ENCODE data around the gene MBNL2.

The MBNL2 gene

DNA sequence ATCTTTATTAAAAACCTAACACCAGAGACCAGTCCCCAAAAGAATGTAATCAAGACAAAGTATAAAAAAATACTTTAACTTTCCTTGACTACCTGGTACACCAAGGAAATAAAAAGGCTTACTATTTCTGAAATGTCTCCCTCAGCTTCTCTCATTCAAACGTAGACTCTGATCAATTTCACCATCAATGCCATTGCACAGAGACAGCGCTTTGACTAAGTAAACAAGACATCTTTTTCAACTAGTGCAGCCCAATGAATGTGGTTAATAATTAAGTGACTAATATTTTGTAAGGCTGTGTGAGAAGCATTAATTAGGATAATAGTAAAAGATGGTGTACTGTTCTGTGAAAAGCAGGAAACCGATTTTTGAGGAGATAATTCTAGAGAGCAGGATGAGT lies 204.6 kb downstream of the MBNL2 start:
- FAIRE-seq, result no peak
- DNase-seq (ENCODE audit: insufficient read length, low spot score), result no peak
- TF ChIP-seq POLR2A (IDR thresholded peaks at IDR 0.05; ENCODE audit: low read depth, low read length), result no peak

DNA sequence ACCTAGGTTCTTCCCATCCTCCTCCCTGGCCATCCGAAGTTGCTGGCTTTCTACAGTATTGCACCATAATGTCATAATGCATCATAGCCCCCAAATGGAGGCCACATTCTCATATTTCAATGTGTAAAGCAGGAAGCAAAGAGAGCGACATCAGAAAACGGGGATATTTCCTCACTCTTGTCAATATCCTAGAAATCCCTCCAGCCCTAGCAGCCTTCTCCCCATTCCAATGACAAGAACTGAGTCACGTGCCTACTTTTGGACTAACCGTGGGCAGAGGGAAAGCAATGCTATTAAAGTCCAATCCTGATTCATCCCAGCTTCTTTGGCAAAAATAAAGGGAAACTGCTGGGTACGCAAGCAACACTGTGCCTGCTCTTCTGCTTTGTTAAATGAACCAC lies 207.5 kb downstream of the MBNL2 start:
- DNase-seq (ENCODE audit: insufficient read length, low spot score) (no peak), FAIRE-seq (peak; percentile 79)
- no peak for TF ChIP-seq POLR2A (IDR thresholded peaks at IDR 0.05; ENCODE audit: low read depth, low read length)

DNA sequence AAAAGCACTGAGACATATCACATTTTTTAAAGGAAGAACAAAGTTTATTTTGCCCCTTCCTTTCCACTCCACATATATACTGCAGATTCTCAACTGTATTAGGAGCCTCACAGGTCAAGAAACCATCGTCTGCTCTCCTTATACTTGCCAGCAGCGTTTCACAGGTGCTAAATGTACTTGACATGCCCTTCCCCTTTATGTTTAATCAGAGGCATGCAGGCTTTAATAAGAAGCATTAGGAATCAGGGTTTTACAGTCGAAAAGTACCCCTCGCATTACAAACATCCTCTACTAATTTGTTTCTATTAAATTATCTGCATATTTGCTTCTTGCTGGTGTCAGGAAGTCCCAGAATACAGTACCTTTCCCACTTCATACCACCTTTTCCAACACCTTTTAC lies 208.2 kb downstream of the MBNL2 start:
- TF ChIP-seq POLR2A (IDR thresholded peaks at IDR 0.05; ENCODE audit: low read depth, low read length), result no peak
- FAIRE-seq (no peak), DNase-seq (ENCODE audit: insufficient read length, low spot score) (no peak)

DNA sequence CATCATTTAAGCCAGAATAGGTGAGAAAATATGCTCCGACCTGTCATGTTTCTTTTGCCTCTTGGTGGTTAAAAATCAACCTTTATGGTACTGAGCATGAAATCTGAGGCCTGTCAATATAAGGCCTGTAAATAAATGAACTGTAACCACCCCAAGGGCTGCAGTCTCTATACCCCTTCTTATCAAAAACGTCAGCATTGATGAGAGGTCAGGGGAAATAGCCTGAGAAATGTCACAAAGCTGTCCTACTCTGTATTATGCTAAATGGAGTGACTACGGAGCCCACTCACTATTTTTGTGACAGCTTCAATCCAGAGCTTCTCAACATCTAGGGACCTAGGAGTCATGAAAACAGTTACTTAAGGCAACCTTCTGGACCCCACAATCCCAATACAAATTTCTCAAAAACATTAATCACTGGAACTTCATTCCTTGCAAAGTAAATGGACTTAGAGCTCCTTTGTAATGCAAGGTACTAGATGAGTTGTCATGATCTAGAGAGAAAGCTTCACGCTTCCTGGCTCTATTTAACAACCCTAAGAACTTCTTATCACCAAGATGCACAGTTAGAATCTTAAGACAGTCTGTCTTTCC lies 209.1 kb downstream of the MBNL2 start:
- DNase-seq (ENCODE audit: insufficient read length, low spot score) (no peak), FAIRE-seq (peak; percentile 23)
- no peak for TF ChIP-seq POLR2A (IDR thresholded peaks at IDR 0.05; ENCODE audit: low read depth, low read length)

DNA sequence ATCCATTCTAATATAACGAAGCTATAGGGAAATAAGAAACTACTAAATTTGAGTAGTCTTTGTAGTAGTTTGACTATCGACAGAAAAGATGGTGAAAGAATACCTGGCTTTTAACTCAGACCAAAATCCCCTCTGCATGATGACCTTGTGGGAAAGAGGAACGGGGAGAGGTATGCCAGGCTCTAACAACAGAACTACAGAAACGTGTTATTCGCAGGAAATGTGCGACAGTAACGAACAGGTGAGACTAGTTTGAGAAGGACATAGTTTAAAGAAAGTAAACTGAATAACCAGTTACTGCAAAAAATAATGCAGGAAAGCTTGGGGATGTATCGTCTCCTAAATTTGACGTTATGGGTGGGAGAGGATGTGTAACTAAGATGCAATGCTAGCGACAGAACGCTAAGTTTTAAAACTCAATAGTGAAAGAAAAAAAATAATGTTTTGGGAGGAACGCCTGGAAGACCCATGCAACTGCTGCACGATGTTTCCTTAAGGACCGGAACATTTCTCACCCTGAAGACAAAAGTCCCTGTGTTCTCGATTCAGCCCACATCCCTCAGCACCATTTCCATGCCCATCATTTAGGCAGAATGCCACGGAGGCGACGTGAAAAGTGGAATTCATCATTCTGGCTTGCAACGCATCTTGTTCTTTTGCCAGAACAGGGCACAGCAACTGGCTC lies 210.2 kb downstream of the MBNL2 start:
- FAIRE-seq (no peak), DNase-seq (ENCODE audit: insufficient read length, low spot score) (no peak)
- TF ChIP-seq POLR2A (IDR thresholded peaks at IDR 0.05; ENCODE audit: low read depth, low read length), result peak; percentile 78; the same call in 1 of the 2 replicates

DNA sequence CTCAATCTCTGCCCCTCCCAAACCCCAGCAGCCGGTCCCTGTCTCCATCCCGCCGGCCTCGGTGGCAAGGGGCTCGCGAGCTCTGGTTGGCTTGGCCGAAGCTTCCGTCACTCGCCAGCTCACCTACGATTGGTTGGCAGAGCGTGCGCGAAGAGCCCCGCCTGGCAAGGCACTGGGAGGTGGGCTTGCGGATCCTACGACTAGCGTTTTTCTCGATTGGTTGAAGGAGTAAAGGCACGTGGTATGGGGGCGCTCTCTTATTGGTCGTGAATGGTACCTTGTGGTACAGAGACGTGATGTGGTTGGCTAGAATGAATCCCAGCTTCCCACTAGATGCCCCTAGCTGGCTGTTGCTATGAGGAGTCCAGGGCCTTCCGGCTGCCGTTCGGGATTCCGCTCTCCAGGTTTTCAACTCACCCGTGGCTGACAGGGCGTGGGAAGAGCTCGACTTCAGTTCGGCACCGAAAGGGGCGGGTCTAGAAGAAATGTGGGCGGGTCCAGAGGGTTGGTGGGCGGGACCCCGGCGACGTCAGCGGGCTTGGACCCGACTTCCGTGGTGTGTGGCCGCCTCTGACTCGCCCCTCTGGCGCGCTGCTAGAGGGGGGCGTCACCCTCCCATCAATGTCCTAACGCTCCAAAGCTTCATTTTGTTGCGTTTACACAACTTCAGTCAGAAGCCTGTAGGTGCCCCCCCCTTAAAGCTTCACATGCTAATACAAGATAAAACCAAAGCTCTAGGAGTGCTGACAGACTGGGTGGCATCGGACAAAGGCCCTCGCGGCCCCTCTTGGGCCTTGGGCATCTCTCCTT lies 211.0 kb downstream of the MBNL2 start:
- peak; percentile 30; the same call in 1 of the 2 replicates for TF ChIP-seq POLR2A (IDR thresholded peaks at IDR 0.05; ENCODE audit: low read depth, low read length)
- peak; percentile 80 for DNase-seq (ENCODE audit: insufficient read length, low spot score)
- peak; percentile 100 for FAIRE-seq

DNA sequence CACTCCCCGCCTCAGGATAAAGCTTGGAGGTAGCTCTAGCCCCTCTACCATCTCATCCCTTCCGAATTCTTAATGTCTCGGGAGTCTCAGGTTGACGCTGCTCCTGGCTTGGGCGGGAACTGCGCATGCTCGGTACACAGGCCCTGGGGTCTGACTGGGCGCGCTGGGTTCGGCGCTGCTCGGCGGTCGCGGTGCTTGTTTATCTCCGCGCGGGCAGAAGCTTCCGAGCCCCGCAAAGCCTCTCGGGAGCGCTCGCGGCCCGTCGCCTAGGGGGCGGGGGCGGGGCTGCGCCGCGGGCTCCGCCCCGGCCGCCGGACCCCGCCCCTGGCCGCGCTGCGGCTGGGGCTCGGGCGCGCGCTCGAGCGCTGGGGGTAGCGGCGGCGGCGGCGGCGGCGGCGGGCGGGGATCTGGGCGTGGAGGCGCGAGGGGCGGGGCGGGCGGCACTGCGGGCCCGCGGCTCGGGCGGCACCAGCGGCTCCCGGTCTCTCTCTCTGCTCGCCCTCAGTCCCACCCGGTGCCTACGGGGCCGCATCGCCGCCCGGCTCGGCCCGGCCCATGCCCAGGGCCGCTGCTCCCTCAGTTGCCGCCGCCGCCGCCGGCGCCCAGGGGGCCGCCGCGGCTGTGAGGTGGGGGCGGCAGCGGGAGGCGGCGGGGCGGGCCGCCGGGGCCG lies 211.7 kb downstream of the MBNL2 start, which contains the start of gene RAP2A:
Gene RAP2A (plus strand): TSS at position 443 of the 670 bp plus-strand sequence. CDS start 302 bp downstream, outside the sequence.
- peak; percentile 71 for FAIRE-seq
- peak; percentile 57 for TF ChIP-seq POLR2A (IDR thresholded peaks at IDR 0.05; ENCODE audit: low read depth, low read length)
- DNase-seq (ENCODE audit: insufficient read length, low spot score), result peak; percentile 77

DNA sequence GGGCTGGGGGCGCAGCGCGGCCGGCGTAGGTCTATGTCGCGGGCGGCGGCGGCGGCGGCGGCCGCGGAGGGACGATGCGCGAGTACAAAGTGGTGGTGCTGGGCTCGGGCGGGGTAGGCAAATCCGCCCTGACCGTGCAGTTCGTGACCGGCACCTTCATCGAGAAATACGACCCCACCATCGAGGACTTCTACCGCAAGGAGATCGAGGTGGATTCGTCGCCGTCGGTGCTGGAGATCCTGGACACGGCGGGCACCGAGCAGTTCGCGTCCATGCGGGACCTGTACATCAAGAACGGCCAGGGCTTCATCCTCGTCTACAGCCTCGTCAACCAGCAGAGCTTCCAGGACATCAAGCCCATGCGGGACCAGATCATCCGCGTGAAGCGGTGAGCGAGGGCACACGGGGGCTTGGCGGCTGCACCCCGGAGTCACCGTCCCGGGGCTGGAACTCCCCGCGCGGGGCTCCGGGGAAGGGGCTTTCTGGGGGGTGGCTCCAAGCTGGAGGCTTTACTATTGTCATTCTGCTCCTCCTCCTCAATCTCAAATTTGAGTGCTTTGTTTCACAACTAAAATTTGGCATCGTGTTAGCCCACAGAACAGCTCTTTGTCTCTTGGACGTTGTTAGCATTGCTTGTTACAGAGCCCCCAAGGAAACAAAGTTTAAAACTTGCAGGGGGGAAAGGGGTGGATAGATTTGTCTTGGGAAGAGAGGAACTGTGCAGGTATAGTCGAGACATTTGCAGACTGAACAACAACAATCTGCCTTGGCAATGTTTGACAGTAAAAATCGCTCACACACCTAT lies 212.5 kb downstream of the MBNL2 start:
- FAIRE-seq, result peak; percentile 91
- DNase-seq (ENCODE audit: insufficient read length, low spot score), result no peak
- TF ChIP-seq POLR2A (IDR thresholded peaks at IDR 0.05; ENCODE audit: low read depth, low read length), result no peak

DNA sequence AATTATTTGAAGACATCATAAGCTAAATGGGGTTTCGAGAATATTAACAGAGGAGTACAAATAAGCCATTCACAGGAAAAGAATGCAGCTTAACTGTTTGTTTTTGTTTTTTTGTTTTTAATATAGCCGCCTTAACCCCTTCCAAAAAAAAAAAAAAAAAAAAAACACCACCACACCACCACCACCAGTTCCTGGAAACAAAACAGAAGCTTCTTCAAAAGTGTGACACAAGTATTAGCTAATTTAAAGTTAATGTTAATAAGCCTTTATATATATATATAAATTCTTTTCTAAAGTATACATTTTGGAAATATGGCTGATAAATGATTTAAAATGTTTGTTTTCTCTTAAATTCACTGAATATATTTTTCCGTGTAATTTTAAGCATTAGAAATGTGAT lies 213.2 kb downstream of the MBNL2 start:
- DNase-seq (ENCODE audit: insufficient read length, low spot score) (no peak), FAIRE-seq (no peak)
- TF ChIP-seq POLR2A (IDR thresholded peaks at IDR 0.05; ENCODE audit: low read depth, low read length), result no peak

DNA sequence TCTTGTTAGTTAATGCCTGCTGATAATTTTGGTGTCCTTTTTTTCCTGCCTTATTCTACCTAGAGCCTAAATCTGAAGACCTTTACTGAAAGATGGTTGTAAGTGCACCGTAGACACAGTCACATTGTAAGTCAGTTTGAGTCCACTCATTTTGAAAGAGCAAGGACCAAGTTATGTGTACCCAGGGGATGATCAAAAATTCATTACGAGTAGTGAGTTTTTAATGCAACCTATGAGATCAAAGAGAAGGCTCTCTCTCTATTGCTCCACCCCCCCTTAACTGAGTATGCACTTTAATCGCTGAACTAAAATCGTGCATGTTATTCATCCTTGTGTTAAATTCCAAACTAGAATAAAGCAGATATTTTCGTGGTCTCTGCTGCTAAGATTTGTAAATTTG lies 213.7 kb downstream of the MBNL2 start:
- DNase-seq (ENCODE audit: insufficient read length, low spot score) (no peak), FAIRE-seq (peak; percentile 87)
- no peak for TF ChIP-seq POLR2A (IDR thresholded peaks at IDR 0.05; ENCODE audit: low read depth, low read length)

DNA sequence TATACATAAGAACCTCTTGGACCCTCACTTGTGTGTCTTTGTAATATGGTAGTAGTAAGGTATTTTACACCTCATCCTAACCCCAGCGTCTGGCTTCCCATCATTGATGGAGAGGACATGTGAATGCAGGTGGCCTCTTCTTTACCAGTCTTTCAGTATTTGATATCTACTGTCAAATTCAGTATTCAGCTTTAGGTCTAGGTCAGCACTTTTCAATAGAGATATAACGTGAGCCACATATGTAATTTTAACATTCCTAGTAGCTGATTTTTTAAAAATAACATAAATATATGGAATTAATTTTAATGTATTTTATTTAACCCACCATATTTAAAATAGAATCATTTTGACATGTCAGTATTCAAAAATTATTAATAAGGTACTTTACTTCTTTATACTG lies 214.7 kb downstream of the MBNL2 start:
- no peak for DNase-seq (ENCODE audit: insufficient read length, low spot score)
- FAIRE-seq, result no peak
- TF ChIP-seq POLR2A (IDR thresholded peaks at IDR 0.05; ENCODE audit: low read depth, low read length), result no peak

DNA sequence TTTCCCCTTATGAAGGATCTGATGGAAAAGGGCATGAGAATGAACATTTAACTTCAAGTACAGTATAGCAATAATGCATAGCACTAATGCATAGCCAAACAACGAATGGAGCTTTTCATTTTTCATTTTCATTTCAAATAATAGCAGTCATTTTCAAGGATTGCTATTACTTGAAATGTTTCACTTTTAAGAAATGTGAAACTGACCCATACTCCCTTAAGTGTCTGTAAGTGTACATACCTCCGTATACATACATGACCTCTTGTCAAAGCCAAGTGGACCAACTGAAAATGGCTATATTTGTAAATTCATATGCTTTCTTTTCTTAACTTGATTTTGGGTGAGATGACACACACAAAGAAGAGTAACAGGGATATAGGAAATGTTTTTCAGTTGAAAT lies 215.6 kb downstream of the MBNL2 start:
- FAIRE-seq (no peak), DNase-seq (ENCODE audit: insufficient read length, low spot score) (no peak)
- no peak for TF ChIP-seq POLR2A (IDR thresholded peaks at IDR 0.05; ENCODE audit: low read depth, low read length)

Measured in H54 (cell line).